ENCODE results near the gene MACF1. TPM values are rescaled to one million over a fixed set of nuclear protein-coding genes. Genes with fewer than 3 reads are reported as not detected.
"Not testable (repeated sequence)": the region's sequence is repeated elsewhere in the genome, so short reads cannot be mapped to it uniquely, and the experiment has no call there.

The MACF1 gene
- total RNA-seq, 2 experiments from 2014 or later, result 248 to 252 TPM

DNA sequence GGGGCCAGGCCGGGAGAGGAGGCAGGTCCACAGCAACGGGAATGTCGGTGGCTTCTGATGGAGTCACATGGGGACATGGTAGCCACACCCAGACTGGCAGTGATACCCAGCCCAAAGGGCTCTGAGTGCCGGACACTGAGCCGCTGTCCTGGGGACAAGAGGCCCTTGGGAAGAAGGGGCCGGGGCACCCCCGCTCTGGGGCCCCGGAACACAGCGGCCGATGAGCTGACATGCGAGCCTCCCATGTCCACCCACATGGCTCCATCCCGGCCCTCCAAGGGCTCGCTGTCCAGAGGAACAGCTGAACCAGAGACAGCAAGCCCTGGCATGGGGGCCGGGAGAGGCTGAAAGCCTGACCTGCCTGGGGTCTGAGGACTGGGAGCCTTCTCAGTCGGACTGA is 294.3 kb downstream of the MACF1 start:
- ATAC-seq (ENCODE audit: poor library complexity); DNase-seq; H3K36me3 Mint-ChIP-seq (ENCODE audit: low read depth); H3K4me1 Mint-ChIP-seq (ENCODE audit: low read depth); H3K4me1 ChIP-seq (ENCODE audit: insufficient read depth, low read length); H3K9me3 ChIP-seq (ENCODE audit: control insufficient read depth in 1 of 2, insufficient read depth in 1 of 2, low read length in 2 of 2); H3K27me3 ChIP-seq (ENCODE audit: control insufficient read depth in 1 of 2, insufficient read depth in 2 of 2, low read length in 2 of 2); H3K36me3 ChIP-seq (ENCODE audit: insufficient read depth, low read length); H3K27ac Mint-ChIP-seq; H3K4me3 Mint-ChIP-seq; intact Hi-C loops (cut with DNase I, micrococcal nuclease); POLR2A ChIA-PET; CTCF ChIA-PET; H3K27ac ChIP-seq (ENCODE audit: low read depth in 1 of 2, low read length in 2 of 2); H3K9me3 Mint-ChIP-seq; H3K4me3 ChIP-seq (ENCODE audit: low read length): not testable (repeated sequence)
- H3K27me3 Mint-ChIP-seq, result peaks cover 17% of the 10 kb centered on the region

- no peaks in the 10 kb centered on the region for H3K36me3 ChIP-seq (ENCODE audit: insufficient read depth, low read length)
- peaks cover 0 to under 1% of the 10 kb centered on the region in 2 experiments for H3K27me3 ChIP-seq (ENCODE audit: control insufficient read depth in 1 of 2, insufficient read depth in 2 of 2, low read length in 2 of 2)
- intact Hi-C loops (cut with DNase I, micrococcal nuclease), result no loop called here
- POLR2A ChIA-PET, result no interaction called here
- no peaks in the 10 kb centered on the region for H3K9me3 Mint-ChIP-seq
- H3K9me3 ChIP-seq (ENCODE audit: control insufficient read depth in 1 of 2, insufficient read depth in 1 of 2, low read length in 2 of 2), result no peaks in the 10 kb centered on the region
- no peaks in the 10 kb centered on the region for H3K4me1 Mint-ChIP-seq (ENCODE audit: low read depth)
- peaks cover 9% of the 10 kb centered on the region for H3K27me3 Mint-ChIP-seq
- no peak for TF ChIP-seq CTCF (IDR thresholded peaks at IDR 0.05)
- H3K36me3 Mint-ChIP-seq (ENCODE audit: low read depth), result no peaks in the 10 kb centered on the region
- no peak overlapping the region for H3K27ac Mint-ChIP-seq
- no peaks in the 10 kb centered on the region for H3K4me1 ChIP-seq (ENCODE audit: insufficient read depth, low read length)
- no peak overlapping the region for H3K4me3 Mint-ChIP-seq
- DNase-seq (no peak), ATAC-seq (ENCODE audit: poor library complexity) (no peak)
- CTCF ChIA-PET, result no interaction called here
- H3K27ac ChIP-seq (ENCODE audit: low read depth in 1 of 2, low read length in 2 of 2), result no peak overlapping the region
- H3K4me3 ChIP-seq (ENCODE audit: low read length), result no peak overlapping the region
Measured at GRCh38 chr1:39499668-39500067, 295.2 kb downstream of the MACF1 start.

DNA sequence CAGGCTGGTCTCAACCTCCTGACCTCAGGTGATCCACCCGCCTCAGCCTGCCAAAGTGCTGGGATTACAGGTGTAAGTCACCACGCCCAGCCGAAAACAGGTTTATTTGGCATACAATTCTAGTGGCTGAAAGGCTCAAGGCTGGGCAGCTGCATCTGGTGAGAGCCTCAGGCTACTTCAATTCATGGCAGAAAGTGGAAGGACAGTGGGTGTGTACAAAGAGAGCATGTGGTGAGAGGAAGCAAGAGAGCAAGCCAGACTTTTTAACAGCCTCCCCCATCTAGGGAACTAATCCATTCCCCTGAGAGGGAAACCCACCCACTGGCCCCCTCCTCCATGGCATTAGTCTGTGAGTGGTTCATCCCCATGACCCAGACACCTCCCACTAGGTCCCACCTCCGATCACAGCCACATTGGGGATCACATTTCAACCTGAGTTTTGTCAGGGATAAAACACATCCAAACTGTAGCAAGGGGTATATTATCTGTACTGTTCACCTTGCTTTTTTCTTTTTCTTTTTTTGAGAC is 296.4 kb downstream of the MACF1 start:
- Histone ChIP-seq H3K4me3 (ENCODE audit: low read length) (no peak overlapping the region), H3K36me3 (ENCODE audit: insufficient read depth, low read length) (no peaks in the 10 kb centered on the region), H3K9me3 (ENCODE audit: control insufficient read depth in 1 of 2, insufficient read depth in 1 of 2, low read length in 2 of 2) (no peaks in the 10 kb centered on the region), H3K4me1 (ENCODE audit: insufficient read depth, low read length) (no peaks in the 10 kb centered on the region), H3K27ac (ENCODE audit: low read depth in 1 of 2, low read length in 2 of 2) (no peak overlapping the region), H3K27me3 (ENCODE audit: control insufficient read depth in 1 of 2, insufficient read depth in 2 of 2, low read length in 2 of 2) (no peaks in the 10 kb centered on the region)
- Mint-ChIP-seq H3K27ac (no peak overlapping the region), H3K36me3 (ENCODE audit: low read depth) (no peaks in the 10 kb centered on the region), H3K4me1 (ENCODE audit: low read depth) (no peaks in the 10 kb centered on the region), H3K4me3 (no peak overlapping the region), H3K27me3 (peaks cover 8% of the 10 kb centered on the region), H3K9me3 (no peaks in the 10 kb centered on the region)
- CTCF ChIA-PET, result no interaction called here
- no peak for TF ChIP-seq CTCF (IDR thresholded peaks at IDR 0.05)
- no peak for DNase-seq
- ATAC-seq (ENCODE audit: poor library complexity), result no peak
- POLR2A ChIA-PET, result no interaction called here
- intact Hi-C loops (cut with DNase I, micrococcal nuclease), result no loop called here

GRCh38 chr1:39501666-39502065 is 297.2 kb downstream of the MACF1 start:
- ATAC-seq (ENCODE audit: poor library complexity) (no peak), DNase-seq (no peak)
- H3K9me3 ChIP-seq (ENCODE audit: control insufficient read depth in 1 of 2, insufficient read depth in 1 of 2, low read length in 2 of 2), result no peaks in the 10 kb centered on the region
- no peaks in the 10 kb centered on the region for H3K4me1 ChIP-seq (ENCODE audit: insufficient read depth, low read length)
- Mint-ChIP-seq H3K27ac (no peak overlapping the region), H3K9me3 (no peaks in the 10 kb centered on the region), H3K36me3 (ENCODE audit: low read depth) (no peaks in the 10 kb centered on the region), H3K27me3 (peaks cover 4% of the 10 kb centered on the region), H3K4me1 (ENCODE audit: low read depth) (no peaks in the 10 kb centered on the region), H3K4me3 (no peak overlapping the region)
- no peak for TF ChIP-seq CTCF (IDR thresholded peaks at IDR 0.05)
- ChIA-PET POLR2A (no interaction called here), CTCF (no interaction called here)
- intact Hi-C loops (cut with DNase I, micrococcal nuclease), result no loop called here
- H3K27ac ChIP-seq (ENCODE audit: low read depth in 1 of 2, low read length in 2 of 2), result no peak overlapping the region
- H3K27me3 ChIP-seq (ENCODE audit: control insufficient read depth in 1 of 2, insufficient read depth in 2 of 2, low read length in 2 of 2), result no peaks in the 10 kb centered on the region
- H3K36me3 ChIP-seq (ENCODE audit: insufficient read depth, low read length), result no peaks in the 10 kb centered on the region
- H3K4me3 ChIP-seq (ENCODE audit: low read length), result no peak overlapping the region

GRCh38 chr1:39504436-39504835 is 299.9 kb downstream of the MACF1 start:
- POLR2A ChIA-PET, CTCF ChIA-PET: not testable (repeated sequence)

More at GRCh38 chr1:39504436-39504835, 299.9 kb downstream of the MACF1 start:
- H3K9me3 Mint-ChIP-seq; H3K9me3 ChIP-seq (ENCODE audit: control insufficient read depth in 1 of 2, insufficient read depth in 1 of 2, low read length in 2 of 2); H3K36me3 ChIP-seq (ENCODE audit: insufficient read depth, low read length); H3K27me3 ChIP-seq (ENCODE audit: control insufficient read depth in 1 of 2, insufficient read depth in 2 of 2, low read length in 2 of 2); intact Hi-C loops (cut with DNase I, micrococcal nuclease); H3K4me3 Mint-ChIP-seq; H3K4me3 ChIP-seq (ENCODE audit: low read length); H3K36me3 Mint-ChIP-seq (ENCODE audit: low read depth); H3K4me1 Mint-ChIP-seq (ENCODE audit: low read depth); DNase-seq; H3K27me3 Mint-ChIP-seq; H3K27ac Mint-ChIP-seq; ATAC-seq (ENCODE audit: poor library complexity); H3K27ac ChIP-seq (ENCODE audit: low read depth in 1 of 2, low read length in 2 of 2); H3K4me1 ChIP-seq (ENCODE audit: insufficient read depth, low read length): not testable (repeated sequence)
